HepG2 (cell line): Measurements from ENCODE around the gene DNAJC1. TPM values are rescaled to one million over a fixed set of nuclear protein-coding genes. Genes with fewer than 3 reads are reported as not detected.

Experiments used
- ATAC-seq: fragments of 200-7000 bp; cut with Tn5 transposase; 3 replicates; pipeline ENCODE4 v1.9.1; 2020; ENCODE audit warnings: mild to moderate bottlenecking, moderate library complexity
- BruUV-seq: library from RNA; stranded (reverse); fragments of 400-500 nt; replicated peaks from 2 replicates; lab custom pipeline; 2021; lab: Mats Ljungman, UMichigan
- CTCF ChIA-PET: fragments of 300-600 bp; formaldehyde crosslinking; extraction: SDS; loops from one replicate; lab custom pipeline; 2021; ENCODE audit warnings: low total read pairs, inconsistent platforms, low intra/inter-chr PET ratio; lab: Yijun Ruan, JAX
- POLR2A ChIA-PET: fragments of 350-600 bp; sonication (Branson Sonifier 250); formaldehyde crosslinking; loops from one replicate; lab custom pipeline; 2020; ENCODE audit warnings: antibody characterized with exemption, inconsistent platforms; lab: Yijun Ruan, JAX
- DNase-seq: peaks from one replicate; pipeline ENCODE4 v3.0.0-alpha.2; 2015; ENCODE audit warnings: low spot score
- FAIRE-seq: peaks from 3 replicates; lab custom pipeline; 2011; peaks lifted over from hg19 to GRCh38; lab: Jason Lieb, UNC
- H2AFZ ChIP-seq: one replicate; pipeline ENCODE4 v1.6.1; 2011; ENCODE audit warnings: low read length, inconsistent platforms
- H3K27ac ChIP-seq: fragments of 300-600 bp; 3 replicates; pipeline ENCODE4 v1.8.0; 2011; ENCODE audit warnings: mixed run types, mild to moderate bottlenecking, mixed read lengths, low read length, inconsistent platforms; ENCODE audit not compliant: insufficient read depth; ENCODE audit errors: extremely low read length
- H3K27me3 ChIP-seq, 2 experiments: fragments of 200-600 bp in 1 of 2; 2 replicates in 1 of 2; 3 replicates in 1 of 2; pipeline versions ENCODE4 v1.6.0 to v1.8.0; 2011; ENCODE audit warnings: low read length in 2 of 2, mild to moderate bottlenecking in 2 of 2, moderate library complexity in 2 of 2, inconsistent platforms in 1 of 2; ENCODE audit not compliant: insufficient read depth in 2 of 2, control insufficient read depth in 1 of 2
- H3K36me3 ChIP-seq, 2 experiments: fragments of 200-600 bp in 1 of 2; replicated peaks in 1 of 2; 2 replicates in 1 of 2; 3 replicates in 1 of 2; pipeline versions ENCODE4 v1.5.1 to v1.8.0; 2011; ENCODE audit warnings: low read length in 2 of 2, inconsistent platforms in 1 of 2; ENCODE audit not compliant: insufficient read depth in 2 of 2, control insufficient read depth in 1 of 2
- H3K4me1 ChIP-seq: 2 replicates; pipeline ENCODE4 v1.5.1; 2012; ENCODE audit warnings: low read length, inconsistent platforms; ENCODE audit not compliant: insufficient read depth
- H3K4me2 ChIP-seq: 2 replicates; pipeline ENCODE4 v1.6.0; 2011; ENCODE audit warnings: low read depth, low read length, inconsistent platforms
- H3K4me3 ChIP-seq, 3 experiments: fragments of 200-600 bp in 1 of 3; sonication (generic), shearing (Covaris generic) in 1 of 3; replicated peaks in 1 of 3; 2 replicates each; pipeline ENCODE4 v1.5.1; 2011 to 2016; ENCODE audit warnings: low read length in 3 of 3, inconsistent platforms in 2 of 3, low read depth in 2 of 3, mild to moderate bottlenecking in 2 of 3, control low read depth in 1 of 3, mixed read lengths in 1 of 3; ENCODE audit not compliant: insufficient read depth in 1 of 3
- H3K79me2 ChIP-seq: one replicate; pipeline ENCODE4 v1.6.1; 2011; ENCODE audit warnings: low read length, inconsistent platforms; ENCODE audit not compliant: insufficient read depth
- H3K9ac ChIP-seq: 2 replicates; pipeline ENCODE4 v1.6.0; 2011; ENCODE audit warnings: mild to moderate bottlenecking, low read depth, low read length, inconsistent platforms; ENCODE audit not compliant: insufficient read depth
- H3K9me3 ChIP-seq: 2 replicates; pipeline ENCODE4 v1.5.1; 2012; ENCODE audit warnings: mild to moderate bottlenecking, low read length
- H4K20me1 ChIP-seq: 2 replicates; pipeline ENCODE4 v1.6.0; 2011; ENCODE audit warnings: inconsistent platforms, mild to moderate bottlenecking, low read length, moderate library complexity; ENCODE audit not compliant: insufficient read depth
- ATF7-NPFF ChIP-seq: sonication (generic); formaldehyde crosslinking; IDR thresholded peaks from 2 replicates; pipeline ENCODE4 v1.8.1; 2023; ENCODE audit warnings: mild to moderate bottlenecking, low read depth, missing genetic modification reagents, moderate library complexity
- CERS6 ChIP-seq: sonication (generic); formaldehyde crosslinking; IDR thresholded peaks from 2 replicates; pipeline ENCODE4 v1.5.0; 2020; ENCODE audit warnings: missing genetic modification reagents
- RNF2 ChIP-seq: fragments of 450-650 bp; conservative IDR thresholded peaks from 2 replicates; pipeline ENCODE4 v1.6.1; 2016; ENCODE audit warnings: low read depth
- SMAD3 ChIP-seq: sonication (generic); formaldehyde crosslinking; IDR thresholded peaks from 2 replicates; pipeline ENCODE4 v1.4.0; 2020; ENCODE audit warnings: missing genetic modification reagents
- TSC22D2 ChIP-seq: sonication (generic); formaldehyde crosslinking; IDR thresholded peaks from 2 replicates; pipeline ENCODE4 v1.5.1; 2020; ENCODE audit warnings: missing genetic modification reagents, mild to moderate bottlenecking, borderline replicate concordance
- ZBTB38 ChIP-seq: sonication (generic); formaldehyde crosslinking; IDR thresholded peaks from 2 replicates; pipeline ENCODE4 v1.5.1; 2020; ENCODE audit warnings: mild to moderate bottlenecking, missing genetic modification reagents
- ZFP82 ChIP-seq: sonication (generic); formaldehyde crosslinking; IDR thresholded peaks from 2 replicates; pipeline ENCODE4 v1.5.1; 2020; ENCODE audit warnings: mild to moderate bottlenecking, missing genetic modification reagents, borderline replicate concordance
- ZNF510 ChIP-seq: sonication (generic); formaldehyde crosslinking; IDR thresholded peaks from 2 replicates; pipeline ENCODE4 v1.4.0; 2020; ENCODE audit warnings: low read depth, mild to moderate bottlenecking, missing genetic modification reagents
- ZNF546 ChIP-seq: sonication (generic); formaldehyde crosslinking; conservative IDR thresholded peaks from 2 replicates; pipeline ENCODE4 v1.8.1; 2023; ENCODE audit warnings: mild to moderate bottlenecking, missing genetic modification reagents
- ZNF878 ChIP-seq: sonication (generic); formaldehyde crosslinking; IDR thresholded peaks from 2 replicates; pipeline ENCODE4 v1.8.1; 2023; ENCODE audit warnings: mild to moderate bottlenecking, missing genetic modification reagents, moderate library complexity
- ZSCAN31 ChIP-seq: sonication (generic); formaldehyde crosslinking; IDR thresholded peaks from 2 replicates; pipeline ENCODE4 v1.5.0; 2020; ENCODE audit warnings: low read depth, mild to moderate bottlenecking, missing genetic modification reagents
- WGBS: methylation state at CpG from one replicate; pipeline ENCODE4 v1.1.6; 2017; ENCODE audit warnings: low lambda C conversion rate; 5-methylcytosine and 5-hydroxymethylcytosine counted together
- in situ Hi-C: cut with HindIII; loops from 2 replicates; pipeline ENCODE4 v1.10.0; 2017; ENCODE audit warnings: low pct_unique_long_range_greater_than_20kb; ENCODE audit not compliant: extremely low pct_ligation_motif_present
- intact Hi-C: fragments of 100-400 bp; cut with micrococcal nuclease; formaldehyde crosslinking; loops from one replicate; pipeline ENCODE4 v1.10.0; 2022; ENCODE audit not compliant: unreplicated experiment
- polyA plus RNA-seq, 8 experiments: library from polyadenylated mRNA; depleted of rRNA in 3 of 8; stranded (reverse) in 7 of 8; unstranded in 1 of 8; fragments of >200 nt; fragmentation: Illumina TruSeq in 4 of 8; extraction: Trizol in 4 of 8; gene quantifications; 2 replicates each; pipeline versions ENCODE4 v1.2.1 to v1.2.3, GENCODE V29; 2011 to 2016; ENCODE audit warnings: low read depth in 4 of 8, missing spikeins in 1 of 8, mixed read lengths in 1 of 8; ENCODE audit not compliant: insufficient read depth in 1 of 8
- total RNA-seq, 5 experiments: library from RNA; depleted of rRNA; stranded (reverse); fragments of >200 nt; fragmentation: Illumina TruSeq; extraction: Trizol; gene quantifications; 2 replicates each; pipeline ENCODE4 v1.2.3, GENCODE V29; 2016; ENCODE audit warnings: low read depth in 1 of 5
- TF ChIP-seq, protein P1 (sequence below): fragments of 450-650 bp; IDR thresholded peaks from 2 replicates; pipeline ENCODE4 v1.6.1; 2017; ENCODE audit warnings: mild to moderate bottlenecking

The DNAJC1 gene
- total and polyA plus RNA-seq, 2 of the 13 experiments (the other 11 are each of a cell fraction or from before 2014, with no cell fraction given) = 9.9 to 16.6 TPM

- POLR2A ChIA-PET = no interaction called here
- no peak overlapping the region for H3K4me2 ChIP-seq
- no TSS peak for BruUV-seq
- DNase-seq (no peak), FAIRE-seq (no peak), ATAC-seq (no peak)
- no peaks in the 10 kb centered on the region for H3K27me3 ChIP-seq
- H3K79me2 ChIP-seq = no peaks in the 10 kb centered on the region
- H3K9me3 ChIP-seq = peaks cover 39% of the 10 kb centered on the region
- H3K36me3 ChIP-seq = no peaks in the 10 kb centered on the region
- intact Hi-C loops (no loop called here), in situ Hi-C loops (no loop called here)
- no peak overlapping the region for H3K9ac ChIP-seq
- H3K4me1 ChIP-seq = no peaks in the 10 kb centered on the region
- CTCF ChIA-PET = no interaction called here
- no peaks in the 10 kb centered on the region for H4K20me1 ChIP-seq
- H3K4me3 ChIP-seq = no peak overlapping the region
- H3K27ac ChIP-seq = no peak overlapping the region
- TF ChIP-seq TSC22D2 = no peak
- TF ChIP-seq ZSCAN31 (CRISPR knock-in tag) = no peak
- no peak for TF ChIP-seq ZNF878
- TF ChIP-seq ZBTB38 (CRISPR knock-in tag) = no peak
- no peak for TF ChIP-seq ZNF510 (CRISPR knock-in tag)
- TF ChIP-seq ZFP82 (CRISPR knock-in tag) = no peak
- no peak for TF ChIP-seq CERS6
- TF ChIP-seq SMAD3 = no peak
- no peak for TF ChIP-seq ZNF546
- TF ChIP-seq, protein P1, sequence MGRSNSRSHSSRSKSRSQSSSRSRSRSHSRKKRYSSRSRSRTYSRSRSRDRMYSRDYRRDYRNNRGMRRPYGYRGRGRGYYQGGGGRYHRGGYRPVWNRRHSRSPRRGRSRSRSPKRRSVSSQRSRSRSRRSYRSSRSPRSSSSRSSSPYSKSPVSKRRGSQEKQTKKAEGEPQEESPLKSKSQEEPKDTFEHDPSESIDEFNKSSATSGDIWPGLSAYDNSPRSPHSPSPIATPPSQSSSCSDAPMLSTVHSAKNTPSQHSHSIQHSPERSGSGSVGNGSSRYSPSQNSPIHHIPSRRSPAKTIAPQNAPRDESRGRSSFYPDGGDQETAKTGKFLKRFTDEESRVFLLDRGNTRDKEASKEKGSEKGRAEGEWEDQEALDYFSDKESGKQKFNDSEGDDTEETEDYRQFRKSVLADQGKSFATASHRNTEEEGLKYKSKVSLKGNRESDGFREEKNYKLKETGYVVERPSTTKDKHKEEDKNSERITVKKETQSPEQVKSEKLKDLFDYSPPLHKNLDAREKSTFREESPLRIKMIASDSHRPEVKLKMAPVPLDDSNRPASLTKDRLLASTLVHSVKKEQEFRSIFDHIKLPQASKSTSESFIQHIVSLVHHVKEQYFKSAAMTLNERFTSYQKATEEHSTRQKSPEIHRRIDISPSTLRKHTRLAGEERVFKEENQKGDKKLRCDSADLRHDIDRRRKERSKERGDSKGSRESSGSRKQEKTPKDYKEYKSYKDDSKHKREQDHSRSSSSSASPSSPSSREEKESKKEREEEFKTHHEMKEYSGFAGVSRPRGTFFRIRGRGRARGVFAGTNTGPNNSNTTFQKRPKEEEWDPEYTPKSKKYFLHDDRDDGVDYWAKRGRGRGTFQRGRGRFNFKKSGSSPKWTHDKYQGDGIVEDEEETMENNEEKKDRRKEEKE = no peak
- TF ChIP-seq ATF7-NPFF (CRISPR knock-in tag) = no peak
- TF ChIP-seq RNF2 = no peak
- WGBS = 88% methylated on average over 3 of the region's 3 CpGs
- H2AFZ ChIP-seq = no peak overlapping the region
These were observed 178.2 kb downstream of the DNAJC1 start for GRCh38 chr10:21825345-21825744.
